GM18861 (cell line): Measurements from ENCODE around the gene SORCS2.

Source experiments
- ATAC-seq: cut with Tn5 transposase; IDR thresholded peaks from one replicate; pipeline ENCODE4 v1.9.1; 2021; ENCODE audit not compliant: unreplicated experiment

Gene SORCS2

DNA sequence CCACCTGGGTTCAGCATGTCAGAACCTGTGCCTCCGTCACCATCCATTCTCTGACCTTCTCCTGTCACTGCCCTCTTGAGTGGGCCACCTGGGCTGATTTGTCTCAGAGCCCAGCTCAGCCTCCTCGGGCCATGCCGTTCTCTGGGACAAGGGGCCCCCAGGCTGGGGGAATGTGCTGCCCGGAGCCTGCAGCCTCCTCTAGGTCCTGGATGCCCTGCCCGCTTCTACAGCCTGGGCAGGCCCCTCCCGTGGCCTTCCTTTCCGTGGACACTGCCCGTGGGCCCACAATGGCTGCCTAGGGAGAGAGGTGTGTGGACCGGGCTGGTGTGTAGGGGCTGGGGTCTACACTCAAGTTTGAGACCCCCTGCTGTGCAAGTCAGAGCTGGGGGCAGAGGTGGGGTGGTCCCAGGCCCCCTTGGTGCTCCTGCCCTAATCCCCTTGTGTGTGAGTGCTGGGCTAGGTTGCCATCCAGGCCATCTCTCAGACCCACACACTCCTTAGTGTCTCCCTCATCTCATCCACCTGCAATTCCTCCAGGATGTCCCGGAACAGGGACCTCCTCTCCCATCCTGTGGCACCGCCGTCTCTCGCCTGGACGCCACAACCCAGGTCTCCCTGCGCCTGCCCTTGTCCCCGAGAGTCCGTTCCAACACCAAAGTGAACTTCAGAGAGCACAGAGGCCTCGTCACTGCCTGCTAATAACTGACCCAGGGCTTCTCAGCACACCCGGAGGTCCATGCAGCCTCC is 230.0 kb downstream of the SORCS2 start:
- no peak for ATAC-seq

DNA sequence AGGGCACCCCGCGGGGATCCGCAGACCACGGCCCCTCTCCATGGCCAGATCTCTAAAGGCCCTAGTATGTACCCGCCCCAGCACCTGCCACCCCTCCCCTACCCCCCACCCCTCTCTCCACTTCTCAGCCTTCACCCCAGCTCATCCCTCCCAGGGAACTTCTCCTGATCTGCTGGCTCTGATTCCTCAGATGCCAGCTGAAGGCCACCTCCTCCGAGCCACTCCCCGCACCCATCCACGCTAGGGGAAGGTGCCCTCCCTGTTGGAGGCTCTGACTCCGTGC is 230.5 kb downstream of the SORCS2 start:
- no peak for ATAC-seq

DNA sequence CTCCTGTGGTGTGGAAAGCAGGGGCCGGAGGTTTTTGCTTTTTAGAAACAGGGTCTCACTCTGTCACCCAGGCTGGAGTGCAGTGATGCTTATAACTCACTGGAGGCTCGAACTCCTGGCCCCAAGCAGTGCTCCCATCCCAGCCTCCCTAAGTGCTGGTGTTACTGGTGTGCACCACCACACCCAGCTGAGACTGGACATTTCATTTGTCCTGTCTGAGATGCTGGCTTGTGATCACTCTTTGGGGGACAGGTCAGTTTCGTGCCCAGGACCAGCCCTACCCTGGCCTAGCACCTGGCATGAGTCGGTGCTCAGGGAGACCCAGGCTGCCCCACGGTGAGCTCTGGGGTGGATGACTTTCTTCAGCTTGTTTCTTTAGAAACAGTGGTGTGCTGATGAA is 231.1 kb downstream of the SORCS2 start:
- ATAC-seq, result no peak

DNA sequence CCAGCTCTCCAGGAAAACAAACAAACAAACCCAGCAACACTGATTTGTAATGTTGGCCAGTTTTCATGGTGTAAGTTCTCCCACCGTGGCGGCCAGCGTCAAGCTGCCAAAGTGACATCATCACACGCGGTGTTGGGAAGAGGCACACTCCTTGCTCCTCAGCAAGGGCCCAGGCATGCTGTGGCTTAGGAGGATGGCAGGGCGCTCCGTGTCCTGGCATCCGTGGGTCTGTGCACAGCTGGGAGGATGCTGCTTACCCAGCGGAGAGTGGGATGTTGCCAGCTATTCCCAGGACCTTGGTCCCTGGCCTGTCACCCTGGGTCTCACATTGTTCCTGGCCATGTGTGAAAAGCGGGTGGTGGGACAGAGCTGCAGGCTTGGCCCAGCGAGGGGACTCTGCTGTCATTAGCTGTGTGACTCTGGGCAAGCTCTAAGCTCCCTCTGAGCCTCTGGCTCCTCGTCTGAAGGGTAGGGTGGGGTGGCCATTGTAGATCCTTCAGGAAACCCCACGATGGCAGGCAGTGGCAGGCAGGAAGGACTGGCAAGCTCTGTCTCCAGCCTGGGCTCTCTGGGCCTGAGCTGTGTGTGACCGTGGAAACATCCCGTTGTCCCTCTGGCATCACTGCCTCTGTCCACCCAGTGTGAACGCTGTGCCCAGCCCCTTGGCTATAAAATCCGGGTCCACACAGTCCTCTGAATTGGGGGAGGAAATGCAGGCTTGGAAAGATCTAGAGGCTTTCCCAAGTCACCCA is 231.6 kb downstream of the SORCS2 start:
- no peak for ATAC-seq

DNA sequence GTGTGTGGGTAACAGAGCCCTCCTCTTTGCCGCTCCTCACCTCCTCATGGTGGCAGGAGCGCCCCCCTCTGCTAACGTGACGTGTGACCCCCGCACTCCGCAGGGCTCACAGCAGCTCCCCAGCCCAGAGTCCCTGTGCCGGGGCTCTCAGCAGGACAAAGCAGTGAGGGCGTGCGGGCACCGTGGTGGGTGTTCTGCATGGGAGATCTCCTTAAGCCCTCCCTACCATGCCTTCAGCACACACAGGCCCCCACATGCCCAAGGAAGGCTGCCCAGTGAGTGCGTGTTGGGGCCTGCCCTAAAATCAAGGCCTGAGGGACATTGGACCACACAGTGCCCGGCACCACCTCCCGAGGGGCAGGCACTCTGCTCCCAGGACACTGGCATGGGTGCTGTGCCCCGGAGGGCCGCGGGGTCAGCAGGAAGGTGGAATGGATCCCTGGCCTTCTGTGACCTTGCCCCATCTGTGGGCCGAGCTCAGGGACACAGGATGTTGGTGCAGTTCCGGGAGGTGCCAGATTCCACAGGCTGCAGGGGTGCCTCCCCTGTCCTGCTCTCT is 232.3 kb downstream of the SORCS2 start:
- no peak for ATAC-seq

- no peak for ATAC-seq
Measured at GRCh38 chr4:7425124-7425523, 232.8 kb downstream of the SORCS2 start.

DNA sequence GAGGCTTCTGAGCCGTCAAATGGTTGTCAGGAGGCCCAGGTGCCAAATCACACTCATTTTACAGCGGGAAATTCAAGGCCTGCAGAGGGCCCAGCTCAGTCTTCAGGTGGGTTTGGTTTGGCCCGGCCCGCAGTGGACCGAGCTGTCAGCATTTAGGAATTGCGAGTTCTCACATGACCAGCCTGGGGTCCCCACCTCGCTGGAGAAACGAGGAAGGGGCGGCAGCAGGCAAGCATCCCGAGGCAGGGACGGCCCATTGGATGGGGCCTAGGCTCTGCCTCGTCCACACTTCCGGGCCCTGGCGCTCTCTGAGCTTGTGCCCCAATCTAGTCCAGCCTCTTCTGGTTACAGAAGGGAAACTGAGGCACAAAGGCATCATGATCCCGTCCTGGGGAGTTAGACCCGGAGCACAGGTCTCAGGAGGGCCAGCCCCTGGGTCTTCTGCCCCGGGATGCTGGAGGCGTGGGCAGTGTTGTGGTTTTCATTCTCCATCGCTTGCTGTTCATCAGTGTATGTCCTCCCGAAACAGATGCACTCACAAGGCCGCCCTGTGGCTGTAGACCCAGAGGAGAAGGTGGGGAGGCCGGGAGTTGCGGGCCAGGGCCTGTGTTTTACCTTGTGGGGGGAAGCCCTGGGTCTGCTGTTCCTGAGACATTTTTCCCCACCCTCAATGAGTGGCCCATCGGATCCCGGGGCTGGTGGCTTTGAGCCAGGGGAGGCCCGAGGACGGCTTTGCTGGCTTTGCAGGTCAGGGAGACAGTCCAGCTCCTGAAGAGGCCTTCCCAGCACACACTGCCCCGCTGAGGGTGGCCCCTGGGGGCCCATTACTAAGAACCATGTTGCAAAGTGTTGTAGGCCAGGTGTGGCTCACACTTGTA is 233.5 kb downstream of the SORCS2 start:
- no peak for ATAC-seq

DNA sequence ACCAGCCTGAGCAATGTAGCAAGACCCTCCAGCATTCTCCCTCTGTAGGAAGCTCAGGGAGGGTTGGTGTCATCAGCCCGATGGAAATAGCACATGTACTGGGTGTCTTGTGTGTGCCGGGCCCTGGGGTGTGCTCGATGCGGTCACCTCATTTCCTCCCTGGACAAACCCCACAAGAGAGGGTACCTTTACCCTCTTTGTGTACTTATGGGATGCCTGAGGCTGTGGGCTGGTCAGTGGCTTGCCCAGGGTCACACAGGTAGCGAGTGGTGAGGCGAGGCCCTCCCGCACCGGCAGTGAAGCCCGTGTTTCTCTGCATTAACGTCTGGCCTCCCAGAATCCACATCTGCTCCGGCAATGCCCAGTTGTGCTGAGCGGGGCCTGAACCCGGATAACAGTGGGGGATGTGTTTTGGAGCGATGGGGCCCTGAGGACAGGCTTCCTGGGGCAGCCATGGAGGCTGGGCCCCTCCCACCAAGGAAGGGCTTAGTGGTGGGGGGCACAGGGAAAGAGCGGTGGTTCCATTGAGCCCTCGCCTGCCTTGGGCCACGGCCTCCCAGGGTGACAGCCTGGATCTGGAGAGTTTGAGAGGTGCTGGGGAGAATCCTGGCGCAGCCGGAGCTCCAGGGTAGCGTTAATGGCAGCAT is 234.3 kb downstream of the SORCS2 start:
- ATAC-seq, result no peak

GRCh38 chr4:7427361-7427760 is 235.0 kb downstream of the SORCS2 start:
- ATAC-seq, result no peak

GRCh38 chr4:7427831-7428260 is 235.5 kb downstream of the SORCS2 start:
- ATAC-seq, result no peak

DNA sequence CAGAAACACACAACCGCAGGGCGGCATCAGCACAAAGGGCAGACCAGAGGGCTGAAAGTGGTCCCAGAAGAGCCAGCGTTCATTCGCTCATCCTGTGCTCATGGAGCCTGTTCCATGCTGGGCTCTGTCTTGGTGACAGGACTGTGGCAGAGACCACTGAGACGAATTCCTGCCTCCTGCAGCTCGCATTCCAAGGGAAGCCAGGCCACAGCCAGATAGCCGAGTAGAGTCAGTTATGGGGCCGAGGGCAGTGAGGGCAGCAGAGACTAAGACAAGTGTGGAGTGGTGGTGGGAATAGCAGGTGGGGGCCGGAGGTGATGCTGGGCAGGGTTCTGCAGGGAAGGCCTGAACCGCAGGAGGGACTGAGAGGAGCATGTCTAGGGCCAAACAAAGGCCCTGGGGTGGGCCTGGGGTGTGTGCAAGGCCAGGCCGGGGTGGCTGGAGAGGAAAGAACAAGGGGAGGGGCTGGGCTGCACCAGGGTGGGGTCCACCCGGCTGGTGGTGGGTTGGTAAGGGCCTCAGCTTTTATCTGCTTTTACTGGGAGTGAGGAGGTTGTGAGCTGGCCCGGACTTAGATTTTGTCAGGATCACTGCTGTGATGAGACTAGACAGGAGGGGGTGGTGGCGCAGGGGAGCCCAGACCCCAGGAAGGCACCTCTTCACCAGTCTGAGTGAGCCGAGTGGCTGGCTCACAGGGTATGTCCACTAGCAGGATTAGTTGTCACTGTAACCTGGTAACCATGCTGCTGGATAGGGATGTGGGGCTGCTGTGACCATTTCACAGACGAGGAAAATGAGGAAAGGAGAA is 236.1 kb downstream of the SORCS2 start:
- no peak for ATAC-seq

- ATAC-seq, result no peak
Measured at GRCh38 chr4:7429069-7429416, 236.7 kb downstream of the SORCS2 start.

DNA sequence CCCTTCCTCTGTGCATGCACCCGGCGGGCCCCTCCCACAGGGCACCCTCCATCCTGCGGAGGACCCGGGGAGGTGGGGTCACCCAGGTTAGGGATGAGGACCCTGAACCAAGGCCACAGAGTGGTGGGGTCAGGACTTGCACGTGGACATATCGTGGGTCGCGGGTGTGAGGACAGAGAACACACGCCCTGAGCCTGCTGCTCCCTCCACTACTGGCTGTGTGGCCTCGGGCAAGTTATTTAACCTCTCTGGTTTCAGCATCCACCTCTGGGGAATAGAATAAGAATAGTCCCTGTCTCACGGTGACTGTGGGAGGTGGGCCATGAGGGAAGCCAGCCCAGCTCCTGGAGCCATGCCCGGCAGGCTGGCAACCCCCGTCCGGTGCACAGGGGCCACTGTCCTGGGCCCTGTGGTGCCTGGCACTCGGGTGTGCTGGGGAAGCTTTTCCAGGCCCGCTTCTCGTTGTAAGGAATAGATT is 237.3 kb downstream of the SORCS2 start:
- no peak for ATAC-seq

DNA sequence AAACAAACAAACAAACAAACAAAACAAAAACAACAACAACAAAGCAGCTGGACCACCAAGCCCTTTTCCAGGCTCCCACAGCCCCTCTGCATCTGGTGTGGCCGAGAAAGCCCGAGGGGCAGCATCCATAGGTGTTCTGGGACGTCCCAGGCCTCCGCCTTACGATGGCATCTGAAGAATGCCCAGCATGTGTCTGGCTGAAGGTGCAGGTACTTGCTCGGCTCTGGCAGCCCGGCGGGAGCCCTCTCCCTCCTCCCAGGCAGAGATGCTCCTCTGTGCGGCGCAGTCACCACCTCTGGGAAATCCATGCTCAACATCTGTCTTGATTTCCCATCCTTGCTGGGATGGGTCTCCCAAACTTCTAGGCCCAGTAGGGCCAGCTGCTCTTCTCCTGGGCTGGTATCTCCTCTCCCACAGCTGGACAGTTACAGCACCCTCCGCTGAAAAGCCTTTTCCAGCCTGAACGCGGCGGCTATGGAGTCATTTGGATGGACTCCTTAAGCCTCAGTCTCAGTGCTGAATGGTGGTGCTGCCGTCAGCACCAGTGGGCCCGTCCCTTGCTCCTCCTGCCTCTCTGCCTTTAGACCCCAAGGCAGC is 238.1 kb downstream of the SORCS2 start:
- ATAC-seq, result no peak

GRCh38 chr4:7430965-7431695 is 238.8 kb downstream of the SORCS2 start:
- ATAC-seq, result no peak

DNA sequence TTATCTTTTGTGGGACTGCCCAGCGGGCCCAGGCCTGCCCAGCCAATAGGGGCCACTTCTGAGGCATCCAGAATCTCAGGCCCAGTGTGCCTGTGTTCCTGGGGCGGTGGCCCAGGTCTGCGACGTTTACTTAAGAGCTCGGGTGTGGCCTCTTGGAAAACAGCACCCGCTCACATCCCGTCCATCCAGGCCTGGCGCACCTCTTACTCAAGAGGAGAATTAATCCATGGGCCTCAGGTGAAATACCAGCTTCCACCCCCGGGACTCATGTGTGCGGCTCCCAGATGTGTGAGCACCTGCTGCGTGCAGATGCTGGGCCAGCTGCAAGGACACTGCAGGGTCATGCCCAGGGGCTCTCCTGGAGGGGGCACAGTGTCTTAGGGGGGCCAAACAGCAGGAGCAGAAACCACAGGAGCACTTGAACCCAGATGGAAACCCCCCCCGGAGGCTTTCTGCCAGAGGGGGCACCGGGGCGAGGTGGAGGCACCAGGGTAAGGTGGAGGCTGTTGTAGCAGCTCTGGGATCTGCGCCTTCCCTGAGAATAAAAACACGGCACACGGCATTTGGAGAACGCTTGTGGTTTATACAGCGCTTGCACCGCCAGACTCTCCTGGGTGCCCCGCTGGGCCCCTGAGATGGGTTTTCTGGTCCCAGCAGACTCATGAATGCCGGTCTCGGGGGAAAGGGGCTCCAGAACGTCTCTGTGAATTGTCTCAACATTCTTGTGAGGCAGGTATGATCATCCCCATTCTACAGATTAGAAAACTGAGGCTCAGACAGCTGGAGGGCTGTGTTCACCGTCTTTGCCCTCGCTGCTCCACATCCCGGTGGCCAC is 239.6 kb downstream of the SORCS2 start:
- ATAC-seq, result no peak

DNA sequence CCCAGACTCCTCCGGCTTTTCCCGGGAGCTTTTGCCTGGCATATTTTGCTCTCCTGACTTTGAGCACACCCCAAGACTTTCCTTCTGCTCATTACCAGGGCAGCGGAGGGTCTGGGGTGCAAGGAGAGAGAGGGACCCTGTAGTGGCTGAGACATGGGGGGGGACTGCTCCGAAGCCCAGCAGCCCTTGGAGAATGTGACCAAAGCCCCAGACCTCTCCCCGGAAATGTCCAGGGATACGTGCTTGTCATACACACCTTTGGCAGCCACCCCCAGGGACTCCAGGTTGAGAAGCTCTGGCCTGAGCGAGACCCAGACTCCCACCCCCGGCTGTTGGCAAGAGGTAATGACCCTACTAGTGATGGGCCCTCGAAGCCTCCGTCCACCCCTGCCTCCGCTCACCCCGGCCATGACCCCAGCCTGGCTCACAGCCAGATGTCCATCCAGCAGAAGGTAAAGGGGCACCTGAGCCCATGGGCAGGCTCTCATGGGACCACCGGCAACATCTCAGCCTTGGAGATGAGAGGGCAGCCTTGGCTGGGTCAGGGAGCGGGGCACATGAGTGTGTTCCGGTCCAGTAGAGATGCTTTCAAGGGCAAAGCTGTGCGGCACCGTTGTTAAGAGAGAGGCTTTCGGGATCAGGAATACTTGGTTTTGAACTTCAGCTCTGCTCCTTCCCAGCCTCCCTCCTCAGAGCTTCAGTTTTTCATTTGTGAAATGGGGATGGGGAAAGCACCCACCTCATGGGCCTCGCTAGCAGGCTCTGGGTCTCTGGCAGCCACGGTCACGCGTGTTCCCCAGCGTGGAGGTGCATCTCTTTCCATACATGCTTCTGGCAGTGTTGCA is 240.4 kb downstream of the SORCS2 start:
- no peak for ATAC-seq
